ENCODE data around the gene PITRM1.

The PITRM1 gene

DNA sequence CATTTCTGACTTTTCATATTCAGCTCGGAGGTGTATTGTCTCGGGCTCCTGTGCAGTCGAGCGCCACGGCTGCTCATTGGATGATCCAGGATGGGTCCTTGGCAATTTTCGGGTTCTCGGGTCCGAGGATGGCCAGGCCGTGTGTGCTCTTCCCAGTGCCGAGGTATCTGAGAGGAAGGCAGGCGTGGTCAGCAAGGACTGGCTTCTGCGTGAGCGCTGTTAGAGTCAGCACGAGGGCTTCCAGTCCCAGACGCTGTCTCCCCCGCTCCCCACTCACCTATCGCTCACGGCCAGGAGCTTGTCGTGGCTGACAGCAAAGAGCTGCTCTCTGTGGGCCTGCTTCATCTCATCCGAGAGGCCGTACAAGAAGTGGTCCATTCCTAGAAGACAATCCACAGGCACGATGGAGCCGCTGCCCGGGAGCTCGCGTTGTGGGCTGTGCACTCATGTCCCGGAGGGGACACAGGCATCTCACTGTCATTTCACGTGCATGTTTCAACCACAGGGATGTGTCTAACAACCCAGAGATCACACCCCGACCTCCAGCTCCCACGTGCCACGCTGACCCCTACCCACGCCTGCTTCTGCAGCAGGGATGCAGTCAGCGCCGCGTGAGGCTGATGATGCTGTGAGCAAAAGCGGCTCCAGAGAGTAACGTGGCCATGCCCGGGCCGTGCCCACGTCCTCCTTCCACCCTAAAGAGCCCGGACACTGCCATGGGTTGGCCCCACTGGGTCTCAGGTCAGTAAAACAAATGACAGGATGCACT is 34.4 kb downstream of the PITRM1 start:
- no peak for DNase-seq

DNA sequence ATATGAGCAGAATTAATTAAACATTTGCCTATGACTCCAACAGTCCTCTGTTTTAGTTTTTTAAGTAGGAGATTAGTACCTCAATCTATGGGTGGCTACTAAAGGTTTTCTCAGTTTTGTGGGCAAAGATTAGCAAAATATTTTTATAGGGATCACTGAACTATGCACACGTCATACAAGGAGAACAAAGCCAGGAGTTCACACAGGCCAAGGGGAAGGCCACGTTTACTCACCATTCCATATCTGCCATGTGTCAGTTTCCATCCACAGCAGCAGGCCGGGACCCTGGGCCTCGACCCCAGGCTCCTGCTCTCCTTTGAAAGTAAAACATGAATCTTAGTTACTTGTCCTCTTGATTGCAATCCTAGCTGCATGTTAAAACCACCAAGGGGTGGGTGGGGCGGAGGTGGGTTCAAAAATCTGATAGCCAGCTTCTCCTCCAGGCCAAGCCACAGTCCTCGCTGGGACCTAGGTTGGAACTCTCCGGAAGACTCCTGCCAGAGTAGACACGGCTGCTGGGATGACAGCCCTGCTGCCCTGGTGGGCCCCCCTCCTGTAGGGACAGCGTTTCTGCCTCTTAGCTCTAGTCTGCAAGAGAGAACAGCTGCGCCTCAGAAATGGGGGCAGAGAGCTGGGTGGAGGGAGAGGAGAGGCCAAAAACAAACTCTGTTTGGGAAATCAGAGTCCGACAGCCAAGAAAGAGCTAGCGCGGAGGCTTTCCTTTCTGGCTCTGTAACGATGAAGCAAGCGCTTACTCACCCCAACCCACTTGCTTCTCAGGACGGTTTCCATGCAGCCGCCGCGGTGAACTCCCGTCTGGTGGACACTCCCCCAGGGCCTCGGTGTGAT is 35.6 kb downstream of the PITRM1 start:
- no peak for DNase-seq

DNA sequence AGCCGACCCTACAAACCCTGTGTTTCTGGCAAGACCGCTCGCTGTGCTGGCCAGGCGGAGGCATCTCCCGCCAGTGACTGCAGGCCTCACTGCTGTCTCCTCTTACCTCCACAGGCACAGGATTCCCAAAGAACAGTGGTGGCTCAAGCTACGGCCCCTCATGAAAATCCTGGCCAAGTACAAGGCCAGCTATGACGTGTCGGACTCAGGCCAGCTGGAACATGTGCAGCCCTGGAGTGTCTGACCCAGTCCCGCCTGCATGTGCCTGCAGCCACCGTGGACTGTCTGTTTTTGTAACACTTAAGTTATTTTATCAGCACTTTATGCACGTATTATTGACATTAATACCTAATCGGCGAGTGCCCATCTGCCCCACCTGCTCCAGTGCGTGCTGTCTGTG is 36.2 kb downstream of the PITRM1 start:
- no peak for DNase-seq

DNA sequence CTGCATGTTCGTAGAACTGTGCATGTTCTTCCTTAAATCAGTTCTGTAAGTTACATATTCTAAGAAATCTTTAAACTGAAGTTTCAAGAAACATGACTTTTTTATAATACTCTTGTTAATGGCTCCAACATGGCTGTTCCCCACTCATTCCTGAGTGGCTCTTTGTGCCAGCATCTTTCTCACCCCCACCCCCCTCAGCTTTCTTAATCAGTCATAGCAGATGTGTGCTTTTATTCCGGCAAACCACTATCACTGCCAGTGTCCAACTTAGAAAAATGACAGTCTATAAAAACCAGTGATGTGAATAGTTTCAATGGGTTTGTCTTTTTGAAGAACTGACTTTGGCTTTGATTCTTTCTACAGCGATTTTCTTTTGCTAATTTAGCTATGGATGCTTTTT is 37.6 kb downstream of the PITRM1 start:
- DNase-seq: no peak

DNA sequence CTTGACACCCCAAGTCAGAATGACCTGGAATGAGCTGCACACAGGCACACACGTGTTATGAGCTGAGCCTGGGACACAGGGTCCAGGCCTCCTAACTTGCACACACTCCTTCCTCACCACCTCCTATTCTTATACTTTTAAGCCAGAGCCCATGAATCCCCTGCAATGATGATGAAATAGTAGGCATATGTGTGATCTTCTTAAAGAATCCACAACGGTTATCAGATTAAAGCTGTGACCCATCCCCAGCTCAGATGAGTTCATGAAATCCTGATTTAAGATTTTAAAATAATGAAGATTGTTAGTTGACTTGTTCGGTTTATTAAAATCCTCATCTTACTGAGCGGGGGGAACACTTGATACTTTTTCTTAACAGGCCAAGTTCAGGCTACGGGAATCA is 38.6 kb downstream of the PITRM1 start:
- no peak for DNase-seq

DNA sequence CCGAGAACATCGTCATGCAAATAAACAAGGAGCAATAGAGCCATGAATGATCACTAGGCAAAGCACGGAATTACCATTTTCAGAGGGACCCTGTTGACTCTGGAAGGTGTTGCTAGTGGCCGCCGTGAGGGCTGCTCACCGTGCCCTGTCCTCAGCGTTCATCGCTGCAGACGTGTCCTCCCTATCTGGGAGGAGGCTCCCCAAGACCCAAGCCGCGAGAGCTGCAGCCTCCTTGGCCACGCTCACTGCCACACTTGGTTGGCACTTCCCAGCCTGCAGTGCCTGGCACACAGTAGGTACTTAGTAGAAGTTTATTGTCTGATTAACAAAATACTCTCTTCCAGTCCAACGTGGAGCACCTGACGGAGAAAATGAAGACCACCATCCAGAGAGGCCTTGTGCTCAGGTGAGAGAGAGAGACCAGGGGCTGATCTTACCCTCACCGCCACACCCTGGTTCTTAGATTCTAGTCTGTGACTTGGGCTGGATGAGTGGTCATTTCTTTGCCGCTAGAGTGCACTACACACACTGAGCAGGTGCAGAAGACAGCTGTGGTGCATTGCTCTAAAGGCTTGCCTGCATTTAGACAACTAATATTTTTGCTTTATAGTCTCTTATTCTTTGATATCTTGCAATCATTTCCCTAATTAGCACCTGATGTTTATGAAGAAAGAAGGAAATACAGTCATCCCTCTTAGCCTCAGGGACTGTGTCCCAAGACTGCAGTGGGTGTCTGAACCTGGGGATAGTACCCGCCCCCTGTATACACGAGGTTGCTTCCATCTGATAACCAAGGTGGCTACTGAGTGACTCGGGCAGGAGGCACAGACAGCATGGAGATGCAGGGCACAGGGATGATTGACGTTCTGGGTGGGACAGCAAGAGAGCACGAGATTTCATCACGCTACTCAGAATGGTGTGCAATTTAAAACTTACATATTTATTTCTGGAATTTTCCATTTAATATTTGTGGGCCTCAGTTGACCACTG is 40.3 kb downstream of the PITRM1 start:
- DNase-seq: no peak

DNA sequence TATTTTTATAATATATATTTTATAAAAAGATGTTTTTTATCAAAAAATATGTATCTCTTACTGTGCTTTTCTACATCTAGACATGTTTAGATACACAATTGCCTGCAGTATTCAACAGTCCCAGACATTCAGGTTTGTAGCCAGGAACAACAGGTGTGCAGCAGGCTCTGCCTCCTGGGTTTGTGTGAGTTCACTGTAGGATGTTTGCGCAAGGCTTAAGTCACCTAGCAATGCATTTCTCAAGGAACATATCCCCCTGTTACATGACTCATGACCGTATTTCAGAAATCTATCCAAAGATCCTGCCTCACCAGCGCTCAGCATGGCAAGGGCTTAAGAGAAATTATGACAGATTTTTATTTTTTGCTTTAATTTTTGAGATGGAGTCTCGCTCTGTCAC is 41.5 kb downstream of the PITRM1 start:
- no peak for DNase-seq

- DNase-seq: no peak
These were observed 42.8 kb downstream of the PITRM1 start for GRCh38 chr10:3129581-3130340.

DNA sequence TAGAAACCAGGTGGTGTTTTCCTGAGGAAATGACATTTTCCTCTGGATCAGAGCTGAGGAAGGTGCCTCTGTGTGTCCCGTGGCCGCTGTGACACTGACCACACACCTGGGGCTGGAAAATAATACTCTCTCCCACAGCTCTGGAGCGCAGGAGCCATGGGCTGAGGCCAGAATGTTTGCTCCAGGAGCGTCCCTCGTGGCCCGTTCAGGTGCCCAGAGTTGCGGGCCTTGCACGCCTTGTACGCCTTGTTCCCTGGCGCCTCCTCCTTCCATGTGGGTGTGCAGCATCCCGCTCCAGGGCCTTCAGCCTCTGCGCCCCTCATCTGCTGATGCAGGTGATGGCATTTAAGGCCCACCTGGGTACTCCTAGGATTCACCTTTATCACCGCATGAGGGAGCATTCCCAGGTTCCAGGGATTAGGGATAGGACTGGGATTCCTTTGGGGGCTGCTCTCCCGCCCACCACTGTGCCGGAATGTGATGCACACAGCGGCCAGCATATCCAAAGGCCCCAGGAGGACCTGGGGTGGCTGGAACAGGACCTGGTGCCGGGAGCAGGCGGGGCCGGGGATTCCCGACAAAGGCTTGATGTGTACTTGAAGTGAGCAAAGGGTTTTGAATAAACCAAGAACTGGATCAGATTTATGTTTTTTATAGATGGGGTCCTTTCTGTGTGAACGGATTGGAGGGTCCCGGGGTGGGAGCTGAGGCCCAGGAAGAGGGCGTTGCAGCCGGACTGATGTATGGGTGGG is 44.0 kb downstream of the PITRM1 start:
- DNase-seq: no peak

- no peak for DNase-seq
These were observed 44.7 kb downstream of the PITRM1 start for GRCh38 chr10:3127921-3128320.

DNA sequence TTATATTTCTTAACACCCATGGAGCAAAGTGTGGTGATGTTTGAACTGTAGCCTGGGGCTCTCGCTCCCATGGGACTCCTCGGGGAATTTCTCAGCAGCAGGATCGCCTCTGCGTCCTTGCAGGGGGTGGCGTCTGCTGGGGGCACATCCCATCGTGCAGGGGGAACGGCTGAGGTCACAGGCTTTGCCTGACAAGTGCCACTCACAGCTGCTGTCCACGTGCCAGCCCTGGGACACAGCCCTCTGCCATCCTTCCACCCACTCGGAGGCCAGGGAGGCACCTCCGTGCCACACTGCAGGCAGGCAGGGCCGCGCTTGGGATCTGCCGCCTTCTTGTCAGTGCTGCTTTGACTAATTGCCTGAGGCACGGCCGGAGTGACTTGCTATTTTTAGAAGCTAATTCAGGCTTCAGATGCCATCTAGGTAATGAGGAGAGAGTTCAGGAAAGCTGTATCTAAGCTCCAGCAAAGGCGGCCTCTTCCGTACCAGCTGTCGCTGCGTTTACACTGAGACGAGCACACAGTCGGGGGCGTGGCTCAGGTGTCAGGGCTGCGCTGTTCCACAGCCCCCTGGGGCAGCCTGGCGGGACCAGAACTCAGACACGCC is 45.7 kb downstream of the PITRM1 start:
- peak; percentile 69 for DNase-seq

- no peak for DNase-seq
These were observed 46.3 kb downstream of the PITRM1 start for GRCh38 chr10:3126249-3126648.

DNA sequence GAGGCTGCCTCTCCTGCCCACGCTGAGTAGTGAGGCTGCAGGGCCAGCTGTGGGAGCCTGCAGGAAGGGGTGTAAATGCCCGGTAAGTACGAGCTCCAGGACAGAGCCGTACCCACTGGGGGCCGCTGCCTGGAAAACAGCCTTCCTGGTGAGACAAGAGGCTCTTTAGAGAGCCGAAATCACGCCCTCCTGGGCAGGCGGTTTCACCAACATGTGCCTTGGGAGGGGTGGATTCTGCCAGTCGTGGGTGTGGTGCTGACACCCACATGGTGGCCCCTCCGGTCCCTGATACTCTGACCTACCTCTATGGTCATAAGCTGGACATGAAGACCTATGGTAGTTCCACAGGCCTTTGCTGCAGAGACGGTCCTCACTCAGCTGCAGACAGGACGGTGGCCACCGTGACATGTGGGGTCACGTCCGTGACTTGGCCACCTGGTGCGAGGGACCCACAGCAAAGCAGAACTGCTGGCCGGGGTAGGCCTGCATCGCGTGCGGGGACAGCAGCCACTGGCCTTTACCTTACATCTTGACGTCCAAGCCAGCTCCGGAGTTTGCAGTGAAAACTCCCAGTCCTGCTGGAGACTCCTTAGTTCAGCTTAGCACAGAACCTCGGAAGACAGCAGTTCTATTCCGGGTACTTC is 46.9 kb downstream of the PITRM1 start:
- DNase-seq: no peak

DNA sequence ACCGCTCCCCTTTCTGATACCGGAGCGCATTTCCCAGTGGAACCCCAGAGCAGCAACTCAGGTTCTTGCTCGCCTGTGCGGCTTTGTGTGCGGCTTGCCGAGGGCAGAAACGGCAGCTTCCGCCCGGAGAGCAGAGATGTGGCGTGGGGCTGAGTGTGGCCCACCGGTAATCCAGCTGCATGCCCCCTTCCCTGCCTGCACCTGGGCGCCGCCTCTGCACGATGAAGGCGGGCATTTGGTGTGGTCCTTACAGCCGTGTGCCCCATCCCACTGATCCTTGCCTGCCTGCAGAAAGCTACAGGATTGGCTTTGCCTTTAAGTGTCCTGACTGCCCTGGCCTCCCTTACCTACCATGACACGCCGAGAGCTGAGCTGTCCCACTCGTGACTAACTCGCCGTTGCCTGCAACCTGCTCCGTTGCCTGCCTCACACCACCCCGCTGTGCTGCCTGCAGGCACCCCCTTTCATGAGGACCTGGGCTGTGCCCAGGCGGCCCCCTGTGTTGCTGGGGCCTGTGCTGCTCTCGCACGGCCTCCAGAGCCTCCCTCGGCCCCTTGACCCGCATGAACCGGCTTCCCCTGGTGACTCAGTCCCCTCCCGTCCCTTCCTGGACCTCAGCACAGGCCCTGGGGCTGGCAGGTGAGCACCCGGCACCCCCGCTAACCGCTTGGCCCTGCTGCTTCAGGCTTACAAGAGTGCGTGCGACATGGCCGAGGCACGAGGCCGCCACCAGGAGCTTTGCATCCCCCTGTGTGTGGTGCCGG is 48.0 kb downstream of the PITRM1 start:
- DNase-seq: no peak

DNA sequence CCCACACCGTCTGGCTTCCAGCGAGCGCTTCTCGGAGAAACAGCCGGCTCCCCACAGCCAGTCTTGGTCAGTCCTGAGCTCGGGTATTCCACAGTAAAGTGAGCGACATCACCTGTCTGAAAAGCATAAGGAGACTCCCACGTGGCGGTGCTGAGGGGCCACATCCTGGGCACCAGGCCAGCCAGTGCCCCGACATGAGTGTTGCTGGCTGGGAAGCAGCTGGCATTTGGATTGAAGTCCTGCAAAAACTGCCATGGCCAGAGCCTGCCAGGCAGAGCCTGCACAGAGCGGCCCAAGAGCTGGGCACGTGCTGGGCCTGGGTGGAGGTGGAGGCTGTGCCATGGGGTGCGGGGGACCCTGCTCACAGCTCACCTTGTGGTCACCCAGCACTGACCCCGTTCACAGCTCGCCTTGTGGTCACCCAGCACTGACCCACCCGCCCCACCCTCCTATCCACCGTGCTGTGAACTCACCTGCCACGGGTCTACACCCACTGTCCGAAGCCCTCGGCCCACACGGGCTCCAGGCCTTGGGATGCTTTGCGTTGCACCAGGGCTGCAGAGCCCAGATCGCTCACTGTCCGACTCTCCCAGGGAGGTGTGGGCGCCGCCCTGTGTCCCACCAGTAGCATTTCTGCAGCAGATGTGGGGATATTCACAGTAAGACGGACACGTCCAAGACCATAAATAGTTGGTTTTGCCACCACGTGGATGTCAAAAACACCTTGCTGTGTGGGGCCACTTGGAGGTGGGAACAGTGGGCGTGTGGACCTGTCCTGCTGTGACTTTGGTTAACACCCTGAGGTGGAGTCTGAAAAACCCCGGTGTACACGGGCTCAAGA is 48.8 kb downstream of the PITRM1 start:
- DNase-seq: no peak

GRCh38 chr10:3122486-3123205 is 49.9 kb downstream of the PITRM1 start:
- DNase-seq: no peak

- DNase-seq: no peak
These were observed 50.5 kb downstream of the PITRM1 start for GRCh38 chr10:3122034-3122433.

Data from NCI-H524 treated with DMSO at 0.1 percent for 48 hours (cell line).